DOHH2 (cell line): ENCODE measurements around the gene GOLIM4.

ENCODE experiments used
- H3F3A ChIP-seq: fragments of 200-600 bp; sonication (generic), shearing (Covaris generic); 2 replicates; pipeline ENCODE4 v1.6.0; 2016; ENCODE audit warnings: antibody characterized with exemption, mild to moderate bottlenecking; ENCODE audit not compliant: control insufficient read depth, insufficient read depth
- H3K27ac ChIP-seq: fragments of 200-600 bp; sonication (generic); 2 replicates; pipeline ENCODE4 v1.5.1; 2014; ENCODE audit warnings: low read depth, mild to moderate bottlenecking, low read length, moderate library complexity
- H3K27me3 ChIP-seq: fragments of 200-600 bp; sonication (generic); 2 replicates; pipeline ENCODE4 v1.6.1; 2014; ENCODE audit warnings: mild to moderate bottlenecking, low read length, mixed read lengths; ENCODE audit not compliant: control insufficient read depth
- H3K36me3 ChIP-seq: fragments of 200-600 bp; sonication (generic); 2 replicates; pipeline ENCODE4 v1.6.1; 2014; ENCODE audit warnings: mild to moderate bottlenecking, low read length, moderate library complexity, mixed read lengths; ENCODE audit not compliant: control insufficient read depth
- H3K4me1 ChIP-seq: fragments of 200-600 bp; sonication (generic); 2 replicates; pipeline ENCODE4 v1.6.1; 2014; ENCODE audit warnings: mild to moderate bottlenecking, low read length, mixed read lengths; ENCODE audit not compliant: control insufficient read depth
- H3K4me2 ChIP-seq: fragments of 200-600 bp; sonication (generic); 2 replicates; pipeline ENCODE4 v1.6.0; 2014; ENCODE audit warnings: mild to moderate bottlenecking, low read length, moderate library complexity
- H3K4me3 ChIP-seq: fragments of 200-600 bp; sonication (generic); 2 replicates; pipeline ENCODE4 v1.5.1; 2014; ENCODE audit warnings: mild to moderate bottlenecking, low read length, mixed read lengths
- H3K79me2 ChIP-seq: fragments of 200-600 bp; sonication (generic); 2 replicates; pipeline ENCODE4 v1.6.1; 2014; ENCODE audit warnings: mild to moderate bottlenecking, low read length, mixed read lengths; ENCODE audit not compliant: control insufficient read depth
- H3K9me2 ChIP-seq: fragments of 200-600 bp; sonication (generic); replicated peaks from 2 replicates; pipeline ENCODE4 v1.6.1; 2014; ENCODE audit warnings: mild to moderate bottlenecking, low read length, mixed read lengths; ENCODE audit not compliant: control insufficient read depth
- H3K9me3 ChIP-seq: fragments of 200-600 bp; sonication (generic); 2 replicates; pipeline ENCODE4 v1.6.1; 2014; ENCODE audit warnings: antibody characterized with exemption, low read length, mixed read lengths; ENCODE audit not compliant: control insufficient read depth, insufficient read depth
- H4K20me1 ChIP-seq: fragments of 200-600 bp; sonication (generic); 2 replicates; pipeline ENCODE4 v1.6.0; 2014; ENCODE audit warnings: low read depth, mild to moderate bottlenecking, antibody characterized with exemption, low read length, moderate library complexity; ENCODE audit not compliant: control insufficient read depth, insufficient read depth
- EZH2phosphoT487 ChIP-seq: fragments of 200-600 bp; sonication (generic); IDR thresholded peaks from 2 replicates; pipeline ENCODE4 v1.6.1; 2017; ENCODE audit warnings: borderline replicate concordance, mild to moderate bottlenecking, antibody characterized with exemption, low read length, moderate library complexity, mixed read lengths
- TF ChIP-seq, protein P1 (sequence below): fragments of 200-600 bp; sonication (generic); IDR thresholded peaks from one replicate; pipeline ENCODE4 v1.5.1; 2014; ENCODE audit warnings: antibody characterized with exemption, mild to moderate bottlenecking, low read depth, low read length; ENCODE audit not compliant: poor library complexity, severe bottlenecking

The GOLIM4 gene

DNA sequence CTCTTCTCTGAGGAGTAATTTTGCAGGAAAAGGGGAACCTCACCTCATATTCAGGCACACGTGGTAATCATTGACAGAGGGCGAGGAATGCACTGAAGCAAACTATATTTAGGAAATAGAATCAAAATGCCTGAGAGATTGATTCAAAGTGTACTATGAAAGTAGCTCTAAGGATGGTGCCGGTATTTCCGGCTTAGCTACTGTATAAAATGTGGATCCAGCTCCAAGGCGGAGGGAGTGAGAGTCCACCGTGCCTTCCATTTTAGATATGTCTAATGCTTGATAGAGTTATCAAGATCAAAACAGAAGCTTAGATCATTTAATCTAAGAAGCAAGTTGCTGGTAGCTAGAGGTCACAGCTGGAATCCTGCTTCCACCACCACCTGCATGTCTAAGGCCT, 33.0 kb downstream of the GOLIM4 start:
- Histone ChIP-seq H3K79me2 (peaks cover 11% of the 10 kb centered on the region; the same call in 1 of the 2 replicates), H3K4me3 (no peak overlapping the region), H3F3A (no peaks in the 10 kb centered on the region), H4K20me1 (no peaks in the 10 kb centered on the region), H3K4me2 (no peak overlapping the region), H3K36me3 (no peaks in the 10 kb centered on the region), H3K27ac (no peak overlapping the region), H3K27me3 (no peaks in the 10 kb centered on the region), H3K4me1 (no peaks in the 10 kb centered on the region), H3K9me2 (no peaks in the 10 kb centered on the region), H3K9me3 (no peaks in the 10 kb centered on the region)
- no peak for TF ChIP-seq EZH2phosphoT487
- TF ChIP-seq, protein P1, sequence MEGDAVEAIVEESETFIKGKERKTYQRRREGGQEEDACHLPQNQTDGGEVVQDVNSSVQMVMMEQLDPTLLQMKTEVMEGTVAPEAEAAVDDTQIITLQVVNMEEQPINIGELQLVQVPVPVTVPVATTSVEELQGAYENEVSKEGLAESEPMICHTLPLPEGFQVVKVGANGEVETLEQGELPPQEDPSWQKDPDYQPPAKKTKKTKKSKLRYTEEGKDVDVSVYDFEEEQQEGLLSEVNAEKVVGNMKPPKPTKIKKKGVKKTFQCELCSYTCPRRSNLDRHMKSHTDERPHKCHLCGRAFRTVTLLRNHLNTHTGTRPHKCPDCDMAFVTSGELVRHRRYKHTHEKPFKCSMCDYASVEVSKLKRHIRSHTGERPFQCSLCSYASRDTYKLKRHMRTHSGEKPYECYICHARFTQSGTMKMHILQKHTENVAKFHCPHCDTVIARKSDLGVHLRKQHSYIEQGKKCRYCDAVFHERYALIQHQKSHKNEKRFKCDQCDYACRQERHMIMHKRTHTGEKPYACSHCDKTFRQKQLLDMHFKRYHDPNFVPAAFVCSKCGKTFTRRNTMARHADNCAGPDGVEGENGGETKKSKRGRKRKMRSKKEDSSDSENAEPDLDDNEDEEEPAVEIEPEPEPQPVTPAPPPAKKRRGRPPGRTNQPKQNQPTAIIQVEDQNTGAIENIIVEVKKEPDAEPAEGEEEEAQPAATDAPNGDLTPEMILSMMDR = no peak

DNA sequence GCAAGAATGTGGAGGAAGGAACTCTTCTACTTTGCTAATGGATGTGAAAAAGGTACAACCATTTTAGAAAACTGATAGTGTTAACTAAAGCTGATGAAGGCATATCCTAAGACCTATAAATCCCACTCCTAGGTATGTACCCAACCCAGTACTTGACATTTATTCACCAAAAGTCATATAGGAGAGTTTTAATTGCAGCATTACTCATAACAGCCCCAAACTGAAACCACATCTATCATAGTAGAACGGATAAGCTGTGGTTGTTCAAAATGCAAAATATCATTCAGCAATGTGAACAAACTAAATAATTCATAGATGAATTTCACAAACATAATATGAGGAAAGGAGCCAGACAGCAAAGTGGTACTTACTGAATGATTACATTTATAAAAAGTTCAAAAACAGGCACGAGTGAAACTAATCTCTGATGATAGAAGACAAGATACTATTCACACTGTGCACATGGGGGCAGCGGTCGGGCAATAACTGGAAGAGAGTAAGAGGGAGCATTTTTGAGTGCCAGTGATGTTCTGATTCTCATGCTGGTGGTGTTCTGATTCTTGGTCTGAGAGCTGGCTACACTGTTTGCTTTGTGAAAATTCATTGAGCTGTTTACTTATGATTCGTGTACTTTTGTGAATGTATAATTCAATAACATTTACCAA, 34.3 kb downstream of the GOLIM4 start:
- Histone ChIP-seq H3F3A (no peaks in the 10 kb centered on the region), H3K4me1 (no peaks in the 10 kb centered on the region), H4K20me1 (no peaks in the 10 kb centered on the region), H3K36me3 (no peaks in the 10 kb centered on the region), H3K27me3 (no peaks in the 10 kb centered on the region), H3K27ac (no peak overlapping the region), H3K4me3 (no peak overlapping the region), H3K9me3 (no peaks in the 10 kb centered on the region), H3K9me2 (no peaks in the 10 kb centered on the region), H3K79me2 (peaks cover 11% of the 10 kb centered on the region), H3K4me2 (no peak overlapping the region)
- TF ChIP-seq EZH2phosphoT487 = no peak
- TF ChIP-seq, protein P1 = no peak

DNA sequence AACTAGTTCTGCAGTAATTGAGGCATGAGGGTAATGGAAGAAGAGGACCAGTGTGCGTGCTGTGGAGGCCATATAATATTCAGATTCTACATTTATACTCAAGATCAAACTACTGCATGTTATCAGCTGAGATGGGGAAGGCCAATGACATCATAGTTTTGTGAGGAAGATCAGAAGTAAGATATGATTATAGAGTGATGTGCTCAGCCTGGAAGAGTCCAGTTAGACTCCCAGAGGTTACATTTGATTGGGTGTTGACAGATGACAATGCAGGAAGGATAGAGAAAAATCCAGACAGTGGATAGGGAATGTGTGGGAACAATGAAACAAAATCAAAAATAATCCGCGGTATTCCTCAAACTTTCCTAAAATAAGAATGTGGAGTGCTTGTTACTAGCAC, 35.4 kb downstream of the GOLIM4 start:
- H3K79me2 ChIP-seq = peaks cover 11% of the 10 kb centered on the region
- H3K4me2 ChIP-seq = no peak overlapping the region
- H3K36me3 ChIP-seq = no peaks in the 10 kb centered on the region

More for the DNA sequence above, 35.4 kb downstream of the GOLIM4 start:
- no peaks in the 10 kb centered on the region for H3F3A ChIP-seq
- H3K27me3 ChIP-seq = no peaks in the 10 kb centered on the region
- no peak overlapping the region for H3K4me3 ChIP-seq
- TF ChIP-seq, protein P1 = no peak
- TF ChIP-seq EZH2phosphoT487 = no peak
- no peak overlapping the region for H3K27ac ChIP-seq
- H4K20me1 ChIP-seq = no peaks in the 10 kb centered on the region
- no peaks in the 10 kb centered on the region for H3K9me3 ChIP-seq
- no peaks in the 10 kb centered on the region for H3K4me1 ChIP-seq
- no peaks in the 10 kb centered on the region for H3K9me2 ChIP-seq
